Activated CD8-positive, alpha-beta memory T cell treated with anti-CD3 and anti-CD28 coated beads, Interleukin-2, amount 50 U/mL, for 24 hours (primary cell): Measurements from ENCODE around the gene DENND1A.
"Not testable (repeated sequence)": the region's sequence is repeated elsewhere in the genome, so short reads cannot be mapped to it uniquely, and the experiment has no call there.

ENCODE experiments used
- DNase-seq: peaks from one replicate; pipeline ENCODE4 v3.0.0-alpha.2; 2020; ENCODE audit errors: extremely low read depth

Gene DENND1A

GRCh38 chr9:123815856-123816255 is 114.1 kb downstream of the DENND1A start:
- DNase-seq: not testable (repeated sequence)

- DNase-seq: no peak
Observed at GRCh38 chr9:123814496-123814895, 115.4 kb downstream of the DENND1A start.

- DNase-seq: no peak
Observed at GRCh38 chr9:123812984-123813383, 116.9 kb downstream of the DENND1A start.

GRCh38 chr9:123807251-123807650 is 122.7 kb downstream of the DENND1A start:
- DNase-seq: no peak

GRCh38 chr9:123806829-123807228 is 123.1 kb downstream of the DENND1A start:
- no peak for DNase-seq

GRCh38 chr9:123798195-123798594 is 131.7 kb downstream of the DENND1A start:
- DNase-seq: no peak

GRCh38 chr9:123796618-123797484 is 133.1 kb downstream of the DENND1A start:
- no peak for DNase-seq

- DNase-seq: no peak
Observed at GRCh38 chr9:123796094-123796493, 133.8 kb downstream of the DENND1A start.

- no peak for DNase-seq
Observed at GRCh38 chr9:123795336-123795735, 134.6 kb downstream of the DENND1A start.

GRCh38 chr9:123792501-123792900 is 137.4 kb downstream of the DENND1A start:
- DNase-seq: no peak

GRCh38 chr9:123789554-123790292 is 140.2 kb downstream of the DENND1A start:
- DNase-seq: no peak

- no peak for DNase-seq
Observed at GRCh38 chr9:123787416-123787815, 142.5 kb downstream of the DENND1A start.

- DNase-seq: no peak
Observed at GRCh38 chr9:123784518-123784917, 145.4 kb downstream of the DENND1A start.

GRCh38 chr9:123778232-123778902 is 151.6 kb downstream of the DENND1A start:
- no peak for DNase-seq

- DNase-seq: no peak
Observed at GRCh38 chr9:123776708-123777537, 153.0 kb downstream of the DENND1A start.

- no peak for DNase-seq
Observed at GRCh38 chr9:123775289-123776284, 154.3 kb downstream of the DENND1A start.

- no peak for DNase-seq
Observed at GRCh38 chr9:123773783-123774182, 156.1 kb downstream of the DENND1A start.

GRCh38 chr9:123772967-123773366 is 157.0 kb downstream of the DENND1A start:
- no peak for DNase-seq

GRCh38 chr9:123772374-123772773 is 157.6 kb downstream of the DENND1A start:
- no peak for DNase-seq

- no peak for DNase-seq
Observed at GRCh38 chr9:123771690-123772089, 158.2 kb downstream of the DENND1A start.
